ENCODE results near the gene FCGR1A. TPM values are rescaled to one million over a fixed set of nuclear protein-coding genes. Genes with fewer than 3 reads are reported as not detected.
"Not testable (repeated sequence)": the region's sequence is repeated elsewhere in the genome, so short reads cannot be mapped to it uniquely, and the experiment has no call there.

Gene FCGR1A
- total and polyA plus RNA-seq, 2 donors (not counting 3 experiments of a cell fraction or from before 2014, with no cell fraction given): not detected

- Histone ChIP-seq H2AFZ (ENCODE audit: low read depth, low read length) (peak overlapping the region; percentile 46), H3K27ac (ENCODE audit: insufficient read depth, low read depth, low read length) (peak overlapping the region; percentile 8), H3K4me3 (replicated peaks in 1 of 3; ENCODE audit: insufficient read depth in 1 of 3, low read depth in 1 of 3, low read length in 3 of 3) (peak overlapping the region in 2 of 3 experiments; percentile 40 to 61), H3K4me2 (ENCODE audit: insufficient read depth, low read length) (peak overlapping the region; percentile 84), H3K9ac (replicated peaks; ENCODE audit: extremely low read depth, insufficient read depth, low read length) (peak overlapping the region; percentile 16)
- TF ChIP-seq POLR2A (IDR thresholded peaks at IDR 0.05; ENCODE audit: low read depth, low read length) (peak; percentile 48), POLR2AphosphoS5 (IDR thresholded peaks at IDR 0.05; ENCODE audit: insufficient read depth, low read depth, low read length) (peak; percentile 31)
- H4K20me1 ChIP-seq (replicated peaks; ENCODE audit: control insufficient read depth, extremely low read depth, insufficient read depth, low read length); dilution Hi-C loops (cut with MboI; ENCODE audit: extremely low pct_ligation_motif_present, low sequenced_read_pairs); H3K27me3 ChIP-seq (ENCODE audit: control insufficient read depth in 2 of 2, insufficient read depth in 2 of 2, low read length in 2 of 2); intact Hi-C loops (cut with micrococcal nuclease); H3K9me1 ChIP-seq (replicated peaks; ENCODE audit: control insufficient read depth, extremely low read depth, insufficient read depth, low read length); FAIRE-seq; H3K79me2 ChIP-seq (ENCODE audit: control insufficient read depth, insufficient read depth, low read length); CTCF ChIA-PET; POLR2A ChIA-PET; H3K9me3 ChIP-seq (replicated peaks; ENCODE audit: control insufficient read depth, insufficient read depth, low read length); H3K4me1 ChIP-seq (ENCODE audit: control insufficient read depth, extremely low read depth, insufficient read depth, low read length); H3K36me3 ChIP-seq (ENCODE audit: control insufficient read depth in 2 of 2, extremely low read depth in 1 of 2, insufficient read depth in 2 of 2, low read length in 2 of 2): not testable (repeated sequence)
- peak; percentile 91 for DNase-seq (ENCODE audit: low read depth, low spot score)
- BruUV-seq (replicated peaks): TSS peak; percentile 86
These were observed 29.7 kb downstream of the FCGR1A start for GRCh38 chr1:149811890-149812829.

DNA sequence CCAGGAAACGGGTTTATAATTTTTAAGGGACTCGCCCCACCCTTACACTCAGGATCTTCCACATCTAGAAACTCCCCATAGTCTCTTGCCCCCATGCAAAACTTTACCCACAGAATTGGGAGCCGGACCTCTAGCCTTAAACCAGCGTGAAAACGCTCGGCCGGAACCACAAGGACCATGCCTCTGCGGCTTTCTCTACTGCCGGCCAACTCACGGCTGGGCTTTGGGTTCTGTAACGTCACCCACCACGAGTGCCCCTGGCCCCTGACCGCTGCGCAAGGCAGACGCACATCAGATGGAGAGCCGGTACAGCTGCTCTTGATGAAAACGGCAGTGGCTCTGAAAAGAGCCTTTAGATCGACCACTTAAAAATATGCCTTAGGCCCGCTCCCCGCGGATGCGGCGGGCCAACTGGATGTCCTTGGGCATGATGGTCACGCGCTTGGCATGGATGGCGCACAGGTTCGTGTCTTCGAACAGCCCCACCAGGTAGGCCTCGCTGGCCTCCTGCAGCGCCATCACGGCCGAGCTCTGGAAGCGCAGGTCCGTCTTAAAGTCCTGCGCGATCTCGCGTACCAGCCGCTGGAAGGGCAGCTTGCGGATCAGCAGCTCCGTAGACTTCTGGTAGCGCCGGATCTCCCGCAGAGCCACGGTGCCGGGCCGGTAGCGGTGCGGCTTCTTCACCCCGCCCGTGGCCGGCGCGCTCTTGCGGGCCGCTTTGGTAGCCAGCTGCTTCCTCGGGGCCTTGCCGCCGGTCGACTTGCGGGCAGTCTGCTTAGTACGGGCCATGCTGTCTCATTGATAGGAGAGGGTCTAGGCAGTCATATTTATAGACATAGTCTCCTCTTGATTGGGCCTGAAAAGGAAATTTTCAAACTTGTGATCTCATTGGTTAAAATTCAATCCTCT is 30.7 kb downstream of the FCGR1A start:
- dilution Hi-C loops (cut with MboI; ENCODE audit: extremely low pct_ligation_motif_present, low sequenced_read_pairs); H3K9me3 ChIP-seq (replicated peaks; ENCODE audit: control insufficient read depth, insufficient read depth, low read length); H3K9me1 ChIP-seq (replicated peaks; ENCODE audit: control insufficient read depth, extremely low read depth, insufficient read depth, low read length); CTCF ChIA-PET; H4K20me1 ChIP-seq (replicated peaks; ENCODE audit: control insufficient read depth, extremely low read depth, insufficient read depth, low read length); H3K4me1 ChIP-seq (ENCODE audit: control insufficient read depth, extremely low read depth, insufficient read depth, low read length); H3K27me3 ChIP-seq (ENCODE audit: control insufficient read depth in 2 of 2, insufficient read depth in 2 of 2, low read length in 2 of 2); H3K27ac ChIP-seq (ENCODE audit: insufficient read depth, low read depth, low read length); H3K36me3 ChIP-seq (ENCODE audit: control insufficient read depth in 2 of 2, extremely low read depth in 1 of 2, insufficient read depth in 2 of 2, low read length in 2 of 2); H3K4me2 ChIP-seq (ENCODE audit: insufficient read depth, low read length); intact Hi-C loops (cut with micrococcal nuclease); POLR2A ChIA-PET; H3K79me2 ChIP-seq (ENCODE audit: control insufficient read depth, insufficient read depth, low read length); FAIRE-seq: not testable (repeated sequence)
- H3K9ac ChIP-seq (replicated peaks; ENCODE audit: extremely low read depth, insufficient read depth, low read length): peak overlapping the region; percentile 16
- TSS peak; percentile 93 for BruUV-seq (replicated peaks)
- TF ChIP-seq POLR2A (IDR thresholded peaks at IDR 0.05; ENCODE audit: low read depth, low read length) (peak; percentile 69), POLR2AphosphoS5 (IDR thresholded peaks at IDR 0.05; ENCODE audit: insufficient read depth, low read depth, low read length) (peak; percentile 40)
- DNase-seq (ENCODE audit: low read depth, low spot score): peak; percentile 63
- peak overlapping the region in 2 of 3 experiments; percentile 3 to 61 for H3K4me3 ChIP-seq (replicated peaks in 1 of 3; ENCODE audit: insufficient read depth in 1 of 3, low read depth in 1 of 3, low read length in 3 of 3)
- peak overlapping the region; percentile 38 for H2AFZ ChIP-seq (ENCODE audit: low read depth, low read length)

- H3K4me1 ChIP-seq (ENCODE audit: control insufficient read depth, extremely low read depth, insufficient read depth, low read length); intact Hi-C loops (cut with micrococcal nuclease); H3K9me3 ChIP-seq (replicated peaks; ENCODE audit: control insufficient read depth, insufficient read depth, low read length); FAIRE-seq; H3K36me3 ChIP-seq (ENCODE audit: control insufficient read depth in 2 of 2, extremely low read depth in 1 of 2, insufficient read depth in 2 of 2, low read length in 2 of 2); H3K79me2 ChIP-seq (ENCODE audit: control insufficient read depth, insufficient read depth, low read length); BruUV-seq (replicated peaks); H3K4me3 ChIP-seq (replicated peaks in 1 of 3; ENCODE audit: insufficient read depth in 1 of 3, low read depth in 1 of 3, low read length in 3 of 3); H3K4me2 ChIP-seq (ENCODE audit: insufficient read depth, low read length); DNase-seq (ENCODE audit: low read depth, low spot score); H4K20me1 ChIP-seq (replicated peaks; ENCODE audit: control insufficient read depth, extremely low read depth, insufficient read depth, low read length); POLR2A ChIA-PET; H3K27me3 ChIP-seq (ENCODE audit: control insufficient read depth in 2 of 2, insufficient read depth in 2 of 2, low read length in 2 of 2); H3K9me1 ChIP-seq (replicated peaks; ENCODE audit: control insufficient read depth, extremely low read depth, insufficient read depth, low read length); CTCF ChIA-PET; H2AFZ ChIP-seq (ENCODE audit: low read depth, low read length); dilution Hi-C loops (cut with MboI; ENCODE audit: extremely low pct_ligation_motif_present, low sequenced_read_pairs); H3K9ac ChIP-seq (replicated peaks; ENCODE audit: extremely low read depth, insufficient read depth, low read length); H3K27ac ChIP-seq (ENCODE audit: insufficient read depth, low read depth, low read length): not testable (repeated sequence)
These were observed 37.9 kb downstream of the FCGR1A start for GRCh38 chr1:149820387-149820786.

All from endothelial cell of umbilical vein (primary cell).